GM12878 (cell line): Measurements from ENCODE around the gene CEP170B. TPM values are rescaled to one million over a fixed set of nuclear protein-coding genes. Genes with fewer than 3 reads are reported as not detected.

Source experiments
- ATAC-seq: fragments of 200-7000 bp; cut with Tn5 transposase; 3 replicates; pipeline ENCODE4 v1.9.1; 2020; ENCODE audit warnings: mild to moderate bottlenecking, moderate library complexity
- BruUV-seq: library from RNA; stranded (reverse); fragments of 400-500 nt; replicated peaks from 2 replicates; lab custom pipeline; 2021; lab: Mats Ljungman, UMichigan
- CTCF ChIA-PET: fragments of 300-600 bp; sonication (Branson Sonifier 250); formaldehyde crosslinking; extraction: SDS; loops from one replicate; lab custom pipeline; 2021; ENCODE audit warnings: inconsistent platforms; lab: Yijun Ruan, JAX
- POLR2A ChIA-PET: fragments of 350-600 bp; formaldehyde crosslinking; extraction: SDS; loops from one replicate; lab custom pipeline; 2021; ENCODE audit warnings: inconsistent platforms; lab: Charles Lee
- RAD21 ChIA-PET: fragments of 300-600 bp; sonication (Branson Sonifier 250); formaldehyde crosslinking; loops from one replicate; lab custom pipeline; 2023; ENCODE audit warnings: antibody characterized with exemption; ENCODE audit not compliant: unreplicated experiment; lab: Charles Lee
- SMC1A ChIA-PET: fragments of 300-600 bp; sonication (Branson Sonifier 250); formaldehyde crosslinking; loops from one replicate; lab custom pipeline; 2023; ENCODE audit not compliant: unreplicated experiment, uncharacterized antibody; lab: Charles Lee
- DNase-seq: peaks from one replicate; pipeline ENCODE4 v3.0.0-alpha.2; 2011; ENCODE audit warnings: low read depth, low spot score
- FAIRE-seq: peaks from 3 replicates; lab custom pipeline; 2011; peaks lifted over from hg19 to GRCh38; lab: Jason Lieb, UNC
- H2AFZ ChIP-seq: 2 replicates; pipeline ENCODE4 v1.6.0; 2011; ENCODE audit warnings: low read depth, low read length, control low read depth; ENCODE audit not compliant: control insufficient read depth
- H3K27ac ChIP-seq: 2 replicates; pipeline ENCODE4 v1.5.1; 2011; ENCODE audit warnings: control low read depth; ENCODE audit not compliant: control insufficient read depth, insufficient read depth
- H3K27me3 ChIP-seq, 2 experiments: replicated peaks in 1 of 2; 2 replicates each; pipeline versions ENCODE4 v1.6.0 to v1.6.1; 2011; ENCODE audit warnings: low read length in 1 of 2; ENCODE audit not compliant: control insufficient read depth in 2 of 2, insufficient read depth in 2 of 2
- H3K36me3 ChIP-seq, 2 experiments: 2 replicates each; pipeline ENCODE4 v1.5.1; 2011; ENCODE audit warnings: low read length in 1 of 2; ENCODE audit not compliant: control insufficient read depth in 2 of 2, insufficient read depth in 2 of 2
- H3K4me1 ChIP-seq: 2 replicates; pipeline ENCODE4 v1.6.1; 2011; ENCODE audit warnings: mild to moderate bottlenecking, low read length, moderate library complexity, mixed read lengths; ENCODE audit not compliant: control insufficient read depth, insufficient read depth
- H3K4me2 ChIP-seq: 2 replicates; pipeline ENCODE4 v1.6.0; 2011; ENCODE audit warnings: control low read depth; ENCODE audit not compliant: control insufficient read depth, insufficient read depth
- H3K4me3 ChIP-seq: fragments of 200-600 bp; sonication (generic); 2 replicates; pipeline ENCODE4 v1.5.1; 2016
- H3K79me2 ChIP-seq: 2 replicates; pipeline ENCODE4 v1.6.0; 2011; ENCODE audit warnings: low read length; ENCODE audit not compliant: control insufficient read depth, insufficient read depth
- H3K9ac ChIP-seq: 2 replicates; pipeline ENCODE4 v1.8.0; 2011; ENCODE audit warnings: low read length, control low read depth, mixed read lengths; ENCODE audit not compliant: control insufficient read depth, insufficient read depth
- H3K9me3 ChIP-seq: replicated peaks from 3 replicates; pipeline ENCODE4 v1.5.1; 2011; ENCODE audit warnings: mild to moderate bottlenecking, low read length; ENCODE audit not compliant: control insufficient read depth, insufficient read depth
- H4K20me1 ChIP-seq: 2 replicates; pipeline ENCODE4 v1.6.0; 2011; ENCODE audit not compliant: control insufficient read depth, insufficient read depth
- CTCF ChIP-seq, 3 experiments: IDR thresholded peaks in 2 of 3; conservative IDR thresholded peaks in 1 of 3; 2 replicates each; pipeline ENCODE4 v1.5.1; 2011; ENCODE audit warnings: low read depth in 3 of 3, low read length in 3 of 3, mild to moderate bottlenecking in 3 of 3, control low read depth in 2 of 3, moderate library complexity in 2 of 3, inconsistent platforms in 1 of 3, mixed read lengths in 1 of 3; ENCODE audit not compliant: control insufficient read depth in 2 of 3, insufficient read depth in 1 of 3; ENCODE audit errors: extremely low read depth in 1 of 3
- E4F1 ChIP-seq: fragments of 450-650 bp; IDR thresholded peaks from 2 replicates; pipeline ENCODE4 v1.6.1; 2018; ENCODE audit warnings: borderline replicate concordance, mild to moderate bottlenecking; ENCODE audit not compliant: partially characterized antibody
- MTA2 ChIP-seq: fragments of 450-650 bp; IDR thresholded peaks from 2 replicates; pipeline ENCODE4 v1.6.1; 2016; ENCODE audit warnings: low read depth, mild to moderate bottlenecking, moderate library complexity
- NKRF ChIP-seq: fragments of 450-650 bp; conservative IDR thresholded peaks from 2 replicates; pipeline ENCODE4 v1.6.1; 2017; ENCODE audit warnings: mild to moderate bottlenecking, moderate library complexity
- RAD21 ChIP-seq: IDR thresholded peaks from 2 replicates; pipeline ENCODE4 v1.6.1; 2011; ENCODE audit warnings: mild to moderate bottlenecking, low read depth, low read length, moderate library complexity; ENCODE audit not compliant: insufficient read depth
- RB1 ChIP-seq: fragments of 450-650 bp; formaldehyde crosslinking; IDR thresholded peaks from 2 replicates; pipeline ENCODE4 v1.6.1; 2017; ENCODE audit warnings: mild to moderate bottlenecking, borderline replicate concordance
- SMC3 ChIP-seq: IDR thresholded peaks from 2 replicates; pipeline ENCODE4 v1.6.1; 2011; ENCODE audit warnings: low read length, improper control_type of control experiment, borderline replicate concordance
- WGBS: methylation state at CpG from one replicate; pipeline ENCODE4 v1.1.6; 2016; ENCODE audit warnings: low lambda C conversion rate; ENCODE audit not compliant: insufficient replicate concordance, insufficient coverage; ENCODE audit errors: missing lambda C conversion rate; 5-methylcytosine and 5-hydroxymethylcytosine counted together
- in situ Hi-C: fragments of 300-500 bp; cut with MboI; formaldehyde crosslinking; loops from 9 replicates; pipeline ENCODE4 v1.14.3; 2018; ENCODE audit warnings: mixed read lengths
- intact Hi-C: fragments of 100-400 bp; cut with micrococcal nuclease; formaldehyde crosslinking; loops from one replicate; pipeline ENCODE4 v1.14.2; 2022; ENCODE audit not compliant: unreplicated experiment
- polyA plus RNA-seq, 11 experiments: library from polyadenylated mRNA; depleted of rRNA in 4 of 11; unstranded in 6 of 11; stranded (reverse) in 5 of 11; fragments of >200 nt; fragmentation: Nextera tagmentation in 4 of 11; fragmentation: Illumina TruSeq in 1 of 11; extraction: Ambion mirVana in 4 of 11; extraction: Trizol in 1 of 11; gene quantifications; 1 replicate in 1 of 11; 2 replicates in 10 of 11; pipeline versions ENCODE4 v1.2.1 to v1.2.3, GENCODE V29; 2011 to 2016; ENCODE audit warnings: inconsistent platforms in 2 of 11, missing spikeins in 2 of 11, low read depth in 1 of 11
- total RNA-seq, 4 experiments: library from RNA; depleted of rRNA in 3 of 4; stranded (reverse); fragments of >200 nt in 3 of 4; fragmentation: Illumina TruSeq in 1 of 4; extraction: Trizol in 1 of 4; gene quantifications; 2 replicates each; pipeline versions ENCODE4 v1.2.1 to v1.2.3, GENCODE V29; 2013 to 2021

CEP170B gene
- total and polyA plus RNA-seq, 10 of the 15 experiments (the other 5 are each of a cell fraction or from before 2014, with no cell fraction given) = 0.01 to 0.44 (median 0.05) TPM; not detected in 4

GRCh38 chr14:104939666-104940410 lies 74.8 kb downstream of the CEP170B start (continued):
- TF ChIP-seq NKRF = no peak
- TF ChIP-seq E4F1 = no peak

GRCh38 chr14:104940526-104941150 lies 75.6 kb downstream of the CEP170B start:
- Histone ChIP-seq H3K36me3 (no peaks in the 10 kb centered on the region), H3K4me2 (no peak overlapping the region), H4K20me1 (no peaks in the 10 kb centered on the region; the same call in 1 of the 2 replicates), H3K9me3 (no peaks in the 10 kb centered on the region), H3K79me2 (no peaks in the 10 kb centered on the region), H3K4me3 (no peak overlapping the region), H3K27ac (no peak overlapping the region)
- no TSS peak for BruUV-seq
- RAD21 ChIA-PET = no interaction called here
- intact Hi-C loops = no loop called here
- DNase-seq = no peak
- SMC1A ChIA-PET = no interaction called here
- WGBS = 45% methylated on average over 3 of the region's 3 CpGs
- FAIRE-seq = no peak
- in situ Hi-C loops = no loop called here
- POLR2A ChIA-PET = no interaction called here
- CTCF ChIA-PET = interaction anchor here (1.0 to 1.5 kb wide), 2 partner anchors 41 to 175 kb away, joined by 3 read pairs; no protein-coding TSS in a partner anchor
- TF ChIP-seq MTA2 = no peak
- peak; percentile 35; the same call in 1 of the 2 replicates for TF ChIP-seq RAD21
- TF ChIP-seq CTCF (IDR thresholded peaks at IDR 0.05 in 2 of 3, conservative IDR thresholded peaks at IDR 0.05 in 1 of 3; ENCODE audit: control insufficient read depth in 2 of 3, extremely low read depth in 1 of 3, insufficient read depth in 1 of 3, low read depth in 3 of 3, low read length in 3 of 3) = peak in 2 of 3 experiments; percentile 14 to 17; a peak in 3 of 6 replicates
- TF ChIP-seq SMC3 = peak; percentile 5; the same call in 1 of the 2 replicates
- TF ChIP-seq RB1 = no peak
- TF ChIP-seq, all 136 proteins: peak for 3
- Histone ChIP-seq H3K27me3 (peaks cover 3 to 4% of the 10 kb centered on the region in 2 experiments; a peak in 2 of 4 replicates), H2AFZ (no peak overlapping the region), H3K9ac (no peak overlapping the region), H3K4me1 (no peaks in the 10 kb centered on the region)
- no peak for ATAC-seq
